GM10266 (cell line): ENCODE measurements around the gene MLLT1.

Experiments
- DNase-seq: peaks from one replicate; pipeline ENCODE4 v3.0.0; 2012; ENCODE audit errors: extremely low spot score
- TF ChIP-seq, protein P1 (sequence below): IDR thresholded peaks from 2 replicates; pipeline ENCODE4 v1.5.1; 2012; ENCODE audit warnings: mild to moderate bottlenecking, low read depth; ENCODE audit not compliant: control insufficient read depth, insufficient read depth; ENCODE audit errors: missing control alignments

Gene MLLT1

DNA sequence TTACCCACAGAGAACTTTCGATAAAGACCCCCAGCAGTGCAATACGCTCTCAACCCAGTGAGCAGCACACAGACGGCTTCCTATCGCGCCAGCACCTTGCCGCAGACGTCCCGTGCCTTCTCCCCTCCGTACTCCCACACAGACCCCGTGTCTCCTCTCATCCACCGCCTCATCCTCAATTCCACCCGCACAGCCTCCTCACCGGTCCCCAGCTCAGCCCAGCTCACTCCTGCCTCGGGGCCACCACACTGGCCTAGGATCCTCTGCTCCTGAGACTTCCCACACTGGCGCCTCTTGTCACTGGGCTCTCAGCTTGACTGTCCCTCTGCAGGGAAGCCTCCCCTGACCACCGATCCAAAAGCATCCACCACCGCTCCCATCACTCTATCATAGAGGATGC, 9.0 kb downstream of the MLLT1 start:
- DNase-seq = no peak
- TF ChIP-seq, protein P1, sequence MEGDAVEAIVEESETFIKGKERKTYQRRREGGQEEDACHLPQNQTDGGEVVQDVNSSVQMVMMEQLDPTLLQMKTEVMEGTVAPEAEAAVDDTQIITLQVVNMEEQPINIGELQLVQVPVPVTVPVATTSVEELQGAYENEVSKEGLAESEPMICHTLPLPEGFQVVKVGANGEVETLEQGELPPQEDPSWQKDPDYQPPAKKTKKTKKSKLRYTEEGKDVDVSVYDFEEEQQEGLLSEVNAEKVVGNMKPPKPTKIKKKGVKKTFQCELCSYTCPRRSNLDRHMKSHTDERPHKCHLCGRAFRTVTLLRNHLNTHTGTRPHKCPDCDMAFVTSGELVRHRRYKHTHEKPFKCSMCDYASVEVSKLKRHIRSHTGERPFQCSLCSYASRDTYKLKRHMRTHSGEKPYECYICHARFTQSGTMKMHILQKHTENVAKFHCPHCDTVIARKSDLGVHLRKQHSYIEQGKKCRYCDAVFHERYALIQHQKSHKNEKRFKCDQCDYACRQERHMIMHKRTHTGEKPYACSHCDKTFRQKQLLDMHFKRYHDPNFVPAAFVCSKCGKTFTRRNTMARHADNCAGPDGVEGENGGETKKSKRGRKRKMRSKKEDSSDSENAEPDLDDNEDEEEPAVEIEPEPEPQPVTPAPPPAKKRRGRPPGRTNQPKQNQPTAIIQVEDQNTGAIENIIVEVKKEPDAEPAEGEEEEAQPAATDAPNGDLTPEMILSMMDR = no peak

DNA sequence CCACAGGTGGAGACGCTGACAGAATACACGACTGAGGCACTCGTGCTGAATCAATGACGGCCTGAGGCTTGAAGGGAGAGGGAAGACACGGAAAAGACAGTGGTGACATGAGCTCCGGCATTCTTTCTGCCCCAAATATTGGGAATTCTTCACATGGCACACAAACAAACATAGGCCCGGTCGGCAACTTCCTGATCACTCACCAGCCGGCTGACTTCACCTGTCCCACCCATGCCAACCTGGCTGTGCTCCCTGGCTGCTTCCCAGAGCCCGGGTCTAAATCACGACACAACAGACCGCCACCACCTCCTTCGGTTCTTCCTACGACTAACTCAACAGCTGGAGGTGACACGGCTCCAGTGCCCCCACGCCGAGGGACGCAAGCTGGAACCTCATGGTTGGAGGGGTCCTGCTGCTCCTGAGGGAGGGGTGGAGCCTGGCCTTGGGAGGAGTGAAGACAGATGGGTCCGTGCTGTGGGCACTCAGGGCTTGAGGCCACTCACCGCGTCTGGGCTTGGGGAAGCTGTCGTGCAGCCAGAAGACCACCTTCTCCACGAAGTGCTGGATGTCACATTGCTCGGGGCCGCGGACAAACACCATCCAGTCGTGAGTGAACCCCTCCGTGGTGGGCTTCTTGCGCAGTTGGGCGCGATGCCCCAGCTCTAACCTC, 9.6 kb downstream of the MLLT1 start:
- no peak for DNase-seq
- TF ChIP-seq, protein P1 = no peak

DNA sequence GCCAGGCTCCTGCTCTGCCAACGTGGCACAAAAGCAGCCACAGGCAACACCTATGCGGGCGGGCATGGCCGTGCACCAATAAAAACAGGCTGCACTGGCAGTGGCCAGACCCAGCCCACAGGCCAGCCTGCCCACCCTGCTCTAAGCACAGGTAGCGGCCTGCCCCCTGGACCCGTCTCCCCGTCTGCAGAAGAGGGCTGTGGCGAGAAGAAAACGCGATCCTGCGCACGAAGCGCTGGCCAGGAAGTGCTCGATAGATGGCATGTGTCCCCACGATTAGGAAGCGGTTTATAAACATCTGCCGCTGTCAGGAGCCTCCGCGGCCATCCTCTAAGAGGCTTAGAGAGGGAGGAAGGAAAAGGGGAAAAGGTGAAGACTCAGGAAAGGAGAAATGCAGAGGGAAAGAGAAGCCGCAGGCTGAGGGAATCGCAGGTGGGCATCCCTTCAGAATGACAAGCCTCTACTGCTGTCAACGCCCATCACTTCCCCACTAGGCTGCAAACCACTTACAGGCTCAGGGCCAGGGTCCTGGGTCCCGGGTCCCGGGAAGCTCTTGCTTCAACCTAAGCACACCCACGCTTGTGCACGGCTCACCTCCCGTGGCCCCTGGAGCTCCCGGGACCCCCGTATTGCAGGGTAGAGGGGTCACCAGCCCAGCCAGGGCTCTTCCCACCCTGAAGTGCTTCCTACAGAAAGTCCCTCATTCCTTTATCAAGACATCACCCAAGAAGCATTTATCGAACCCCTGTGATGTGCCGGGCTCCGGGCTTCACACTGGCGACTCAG, 10.5 kb downstream of the MLLT1 start:
- no peak for DNase-seq
- TF ChIP-seq, protein P1 = no peak

DNA sequence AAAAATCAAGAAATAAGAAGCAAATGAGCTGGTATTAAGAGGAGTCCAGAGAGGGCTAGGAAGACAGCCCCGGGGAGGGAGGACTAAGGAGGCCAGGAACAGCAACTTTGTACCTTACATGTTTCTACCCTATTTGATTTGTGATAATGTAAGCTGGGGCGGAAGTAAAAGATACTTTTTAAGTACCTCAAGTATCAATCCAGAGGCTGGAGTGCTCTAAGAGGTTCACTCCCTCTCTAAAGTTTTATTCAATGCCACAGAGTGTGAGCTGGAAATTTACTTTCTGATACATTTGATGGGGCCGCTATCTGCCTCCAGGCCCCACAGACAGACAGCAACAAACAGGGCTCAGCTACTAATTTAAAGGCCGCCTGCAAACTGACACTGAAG, 11.4 kb downstream of the MLLT1 start:
- TF ChIP-seq, protein P1 = no peak
- DNase-seq = no peak

DNA sequence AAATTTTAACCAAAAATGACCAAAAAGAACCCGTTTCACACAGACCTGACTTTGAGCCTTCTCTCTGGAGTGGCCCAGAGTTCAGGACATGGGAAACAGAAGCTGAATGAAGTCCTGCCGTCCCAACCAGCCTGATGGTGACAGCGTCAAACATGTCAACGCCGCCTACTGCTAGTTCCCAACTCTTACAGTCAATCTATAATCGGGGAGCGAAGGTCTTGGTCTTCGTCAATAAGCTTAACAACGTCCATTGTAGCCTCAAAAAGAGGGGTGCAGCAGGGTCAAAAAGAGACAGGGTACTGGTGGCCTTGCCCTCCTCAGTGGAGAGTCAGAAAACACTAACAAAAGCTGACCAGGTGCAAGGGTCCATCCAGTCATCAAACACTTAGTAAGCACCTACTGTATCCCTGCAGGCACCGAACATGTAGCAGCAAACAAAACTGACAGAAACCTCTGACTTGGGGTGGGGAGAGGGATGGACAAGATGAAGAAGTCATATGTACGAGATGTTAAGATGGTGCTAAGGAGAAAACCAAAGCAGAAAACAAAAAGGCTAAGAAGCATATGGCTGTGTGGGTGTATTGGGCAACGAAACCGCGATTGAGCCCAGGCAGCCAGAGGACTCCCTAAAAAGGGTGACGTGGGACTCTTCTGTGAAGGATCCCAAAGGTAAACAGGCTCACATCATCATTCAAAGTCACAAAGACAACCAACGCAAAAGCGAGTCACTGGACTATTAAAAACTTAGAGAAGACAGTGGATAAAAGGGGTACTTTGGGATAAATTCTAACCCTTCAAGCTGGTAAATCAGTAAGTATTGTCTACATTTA, 12.0 kb downstream of the MLLT1 start:
- TF ChIP-seq, protein P1 = no peak
- no peak for DNase-seq

DNA sequence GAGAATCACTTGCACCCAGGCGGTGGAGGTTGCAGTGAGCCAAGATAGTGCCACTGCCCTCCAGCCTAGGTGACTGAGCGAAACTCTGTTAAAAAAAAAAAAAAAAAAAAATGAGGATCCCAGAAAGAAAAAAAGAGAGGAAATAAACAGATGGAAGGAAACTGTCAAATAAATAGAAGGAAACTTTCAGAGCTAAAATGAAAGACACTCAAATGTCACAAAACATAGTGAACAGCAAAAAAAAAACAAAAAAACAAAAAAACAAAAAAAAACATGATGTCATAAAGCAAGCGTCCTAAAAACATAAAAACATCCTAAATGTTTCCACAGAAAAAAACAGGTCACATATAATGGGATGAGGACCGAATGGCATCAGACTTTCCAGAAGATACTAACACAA, 15.0 kb downstream of the MLLT1 start:
- DNase-seq = no peak
- TF ChIP-seq, protein P1 = no peak
